GM12878 (cell line): ENCODE data around the gene HSD17B11. TPM values are rescaled to one million over a fixed set of nuclear protein-coding genes. Genes with fewer than 3 reads are reported as not detected.

ENCODE experiments used
- ATAC-seq: fragments of 200-7000 bp; cut with Tn5 transposase; 3 replicates; pipeline ENCODE4 v1.9.1; 2020; ENCODE audit warnings: mild to moderate bottlenecking, moderate library complexity
- BruUV-seq: library from RNA; stranded (reverse); fragments of 400-500 nt; replicated peaks from 2 replicates; lab custom pipeline; 2021; lab: Mats Ljungman, UMichigan
- CTCF ChIA-PET: fragments of 300-600 bp; sonication (Branson Sonifier 250); formaldehyde crosslinking; extraction: SDS; loops from one replicate; lab custom pipeline; 2021; ENCODE audit warnings: inconsistent platforms; lab: Yijun Ruan, JAX
- POLR2A ChIA-PET: fragments of 350-600 bp; formaldehyde crosslinking; extraction: SDS; loops from one replicate; lab custom pipeline; 2021; ENCODE audit warnings: inconsistent platforms; lab: Charles Lee
- RAD21 ChIA-PET: fragments of 300-600 bp; sonication (Branson Sonifier 250); formaldehyde crosslinking; loops from one replicate; lab custom pipeline; 2023; ENCODE audit warnings: antibody characterized with exemption; ENCODE audit not compliant: unreplicated experiment; lab: Charles Lee
- SMC1A ChIA-PET: fragments of 300-600 bp; sonication (Branson Sonifier 250); formaldehyde crosslinking; loops from one replicate; lab custom pipeline; 2023; ENCODE audit not compliant: unreplicated experiment, uncharacterized antibody; lab: Charles Lee
- DNase-seq: peaks from one replicate; pipeline ENCODE4 v3.0.0-alpha.2; 2011; ENCODE audit warnings: low read depth, low spot score
- FAIRE-seq: peaks from 3 replicates; lab custom pipeline; 2011; peaks lifted over from hg19 to GRCh38; lab: Jason Lieb, UNC
- H2AFZ ChIP-seq: 2 replicates; pipeline ENCODE4 v1.6.0; 2011; ENCODE audit warnings: low read depth, low read length, control low read depth; ENCODE audit not compliant: control insufficient read depth
- H3K27ac ChIP-seq: 2 replicates; pipeline ENCODE4 v1.5.1; 2011; ENCODE audit warnings: control low read depth; ENCODE audit not compliant: control insufficient read depth, insufficient read depth
- H3K27me3 ChIP-seq, 2 experiments: replicated peaks in 1 of 2; 2 replicates each; pipeline versions ENCODE4 v1.6.0 to v1.6.1; 2011; ENCODE audit warnings: low read length in 1 of 2; ENCODE audit not compliant: control insufficient read depth in 2 of 2, insufficient read depth in 2 of 2
- H3K36me3 ChIP-seq, 2 experiments: 2 replicates each; pipeline ENCODE4 v1.5.1; 2011; ENCODE audit warnings: low read length in 1 of 2; ENCODE audit not compliant: control insufficient read depth in 2 of 2, insufficient read depth in 2 of 2
- H3K4me1 ChIP-seq: 2 replicates; pipeline ENCODE4 v1.6.1; 2011; ENCODE audit warnings: mild to moderate bottlenecking, low read length, moderate library complexity, mixed read lengths; ENCODE audit not compliant: control insufficient read depth, insufficient read depth
- H3K4me2 ChIP-seq: 2 replicates; pipeline ENCODE4 v1.6.0; 2011; ENCODE audit warnings: control low read depth; ENCODE audit not compliant: control insufficient read depth, insufficient read depth
- H3K4me3 ChIP-seq: fragments of 200-600 bp; sonication (generic); 2 replicates; pipeline ENCODE4 v1.5.1; 2016
- H3K79me2 ChIP-seq: 2 replicates; pipeline ENCODE4 v1.6.0; 2011; ENCODE audit warnings: low read length; ENCODE audit not compliant: control insufficient read depth, insufficient read depth
- H3K9ac ChIP-seq: 2 replicates; pipeline ENCODE4 v1.8.0; 2011; ENCODE audit warnings: low read length, control low read depth, mixed read lengths; ENCODE audit not compliant: control insufficient read depth, insufficient read depth
- H3K9me3 ChIP-seq: replicated peaks from 3 replicates; pipeline ENCODE4 v1.5.1; 2011; ENCODE audit warnings: mild to moderate bottlenecking, low read length; ENCODE audit not compliant: control insufficient read depth, insufficient read depth
- H4K20me1 ChIP-seq: 2 replicates; pipeline ENCODE4 v1.6.0; 2011; ENCODE audit not compliant: control insufficient read depth, insufficient read depth
- DPF2 ChIP-seq: fragments of 450-650 bp; IDR thresholded peaks from 2 replicates; pipeline ENCODE4 v1.6.1; 2017; ENCODE audit warnings: mild to moderate bottlenecking
- NFIC ChIP-seq: IDR thresholded peaks from 2 replicates; pipeline ENCODE4 v1.6.1; 2012; ENCODE audit warnings: low read depth, mild to moderate bottlenecking, inconsistent platforms, low read length, moderate library complexity
- PRDM15 ChIP-seq: fragments of 450-650 bp; formaldehyde crosslinking; IDR thresholded peaks from 2 replicates; pipeline ENCODE4 v1.4.0; 2020; ENCODE audit warnings: mild to moderate bottlenecking, moderate library complexity
- SIN3A ChIP-seq: IDR thresholded peaks from 2 replicates; pipeline ENCODE4 v1.6.1; 2012; ENCODE audit warnings: low read depth, low read length, improper control_type of control experiment
- ZNF24 ChIP-seq: fragments of 450-650 bp; IDR thresholded peaks from 2 replicates; pipeline ENCODE4 v1.6.1; 2017; ENCODE audit warnings: antibody characterized with exemption, mild to moderate bottlenecking
- in situ Hi-C: fragments of 300-500 bp; cut with MboI; formaldehyde crosslinking; loops from 9 replicates; pipeline ENCODE4 v1.14.3; 2018; ENCODE audit warnings: mixed read lengths
- intact Hi-C: fragments of 100-400 bp; cut with micrococcal nuclease; formaldehyde crosslinking; loops from one replicate; pipeline ENCODE4 v1.14.2; 2022; ENCODE audit not compliant: unreplicated experiment
- polyA plus RNA-seq, 11 experiments: library from polyadenylated mRNA; depleted of rRNA in 4 of 11; unstranded in 6 of 11; stranded (reverse) in 5 of 11; fragments of >200 nt; fragmentation: Nextera tagmentation in 4 of 11; fragmentation: Illumina TruSeq in 1 of 11; extraction: Ambion mirVana in 4 of 11; extraction: Trizol in 1 of 11; gene quantifications; 1 replicate in 1 of 11; 2 replicates in 10 of 11; pipeline versions ENCODE4 v1.2.1 to v1.2.3, GENCODE V29; 2011 to 2016; ENCODE audit warnings: inconsistent platforms in 2 of 11, missing spikeins in 2 of 11, low read depth in 1 of 11
- total RNA-seq, 4 experiments: library from RNA; depleted of rRNA in 3 of 4; stranded (reverse); fragments of >200 nt in 3 of 4; fragmentation: Illumina TruSeq in 1 of 4; extraction: Trizol in 1 of 4; gene quantifications; 2 replicates each; pipeline versions ENCODE4 v1.2.1 to v1.2.3, GENCODE V29; 2013 to 2021
- TF ChIP-seq, protein P1 (sequence below): fragments of 450-650 bp; IDR thresholded peaks from 2 replicates; pipeline ENCODE4 v1.6.1; 2017; ENCODE audit warnings: mild to moderate bottlenecking, low read depth, inconsistent platforms; ENCODE audit not compliant: poor library complexity, severe bottlenecking
- TF ChIP-seq, protein P2 (sequence below): fragments of 450-650 bp; conservative IDR thresholded peaks from 2 replicates; pipeline ENCODE4 v1.6.1; 2017; ENCODE audit warnings: mild to moderate bottlenecking, moderate library complexity
- TF ChIP-seq, protein P3 (sequence below): fragments of 450-650 bp; IDR thresholded peaks from 2 replicates; pipeline ENCODE4 v1.6.1; 2016; ENCODE audit warnings: mild to moderate bottlenecking
- TF ChIP-seq, protein P4 (sequence below): fragments of 450-650 bp; IDR thresholded peaks from 2 replicates; pipeline ENCODE4 v1.6.1; 2018; ENCODE audit warnings: mild to moderate bottlenecking, low read depth, moderate library complexity; ENCODE audit not compliant: partially characterized antibody

The HSD17B11 gene
- total and polyA plus RNA-seq, 10 of the 15 experiments (the other 5 are each of a cell fraction or from before 2014, with no cell fraction given) = 10.3 to 29.5 (median 17.7) TPM

DNA sequence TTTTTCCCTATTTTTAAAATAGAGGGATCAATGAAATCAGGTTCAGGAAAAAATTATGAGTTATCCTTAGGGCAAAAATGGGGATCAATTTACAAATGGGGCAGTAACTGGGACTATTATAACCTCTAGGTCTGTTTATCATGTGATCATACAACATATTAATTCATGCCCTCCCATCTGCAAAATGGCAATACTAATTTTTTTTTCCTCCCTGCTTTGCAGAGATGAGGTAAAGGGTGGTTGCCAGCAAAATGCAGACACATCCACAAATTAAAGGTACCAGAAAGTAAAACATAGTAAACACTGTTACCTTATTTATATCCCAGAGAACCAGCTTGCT, 467 bp downstream of the HSD17B11 start:
- in situ Hi-C loops = no loop called here
- ATAC-seq = peak; percentile 8

More for the DNA sequence above, 467 bp downstream of the HSD17B11 start:
- intact Hi-C loops = no loop called here
- Histone ChIP-seq H3K27ac (peak overlapping the region; percentile 71), H3K36me3 (no peaks in the 10 kb centered on the region), H3K9me3 (no peaks in the 10 kb centered on the region), H3K4me1 (peaks cover 3% of the 10 kb centered on the region; the same call in 1 of the 2 replicates), H4K20me1 (no peaks in the 10 kb centered on the region), H3K4me3 (peak overlapping the region; percentile 83), H3K4me2 (peak overlapping the region; percentile 93), H3K9ac (peak overlapping the region; percentile 78), H3K27me3 (no peaks in the 10 kb centered on the region), H3K79me2 (peaks cover 23% of the 10 kb centered on the region), H2AFZ (peak overlapping the region; percentile 75)
- DNase-seq (no peak), FAIRE-seq (no peak)
- TF ChIP-seq PRDM15 (CRISPR knock-in tag) (no peak), NFIC (no peak), DPF2 (no peak), ZNF24 (no peak), SIN3A (no peak)
- TF ChIP-seq, protein P1, sequence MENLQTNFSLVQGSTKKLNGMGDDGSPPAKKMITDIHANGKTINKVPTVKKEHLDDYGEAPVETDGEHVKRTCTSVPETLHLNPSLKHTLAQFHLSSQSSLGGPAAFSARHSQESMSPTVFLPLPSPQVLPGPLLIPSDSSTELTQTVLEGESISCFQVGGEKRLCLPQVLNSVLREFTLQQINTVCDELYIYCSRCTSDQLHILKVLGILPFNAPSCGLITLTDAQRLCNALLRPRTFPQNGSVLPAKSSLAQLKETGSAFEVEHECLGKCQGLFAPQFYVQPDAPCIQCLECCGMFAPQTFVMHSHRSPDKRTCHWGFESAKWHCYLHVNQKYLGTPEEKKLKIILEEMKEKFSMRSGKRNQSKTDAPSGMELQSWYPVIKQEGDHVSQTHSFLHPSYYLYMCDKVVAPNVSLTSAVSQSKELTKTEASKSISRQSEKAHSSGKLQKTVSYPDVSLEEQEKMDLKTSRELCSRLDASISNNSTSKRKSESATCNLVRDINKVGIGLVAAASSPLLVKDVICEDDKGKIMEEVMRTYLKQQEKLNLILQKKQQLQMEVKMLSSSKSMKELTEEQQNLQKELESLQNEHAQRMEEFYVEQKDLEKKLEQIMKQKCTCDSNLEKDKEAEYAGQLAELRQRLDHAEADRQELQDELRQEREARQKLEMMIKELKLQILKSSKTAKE = no peak
- TF ChIP-seq, protein P2, sequence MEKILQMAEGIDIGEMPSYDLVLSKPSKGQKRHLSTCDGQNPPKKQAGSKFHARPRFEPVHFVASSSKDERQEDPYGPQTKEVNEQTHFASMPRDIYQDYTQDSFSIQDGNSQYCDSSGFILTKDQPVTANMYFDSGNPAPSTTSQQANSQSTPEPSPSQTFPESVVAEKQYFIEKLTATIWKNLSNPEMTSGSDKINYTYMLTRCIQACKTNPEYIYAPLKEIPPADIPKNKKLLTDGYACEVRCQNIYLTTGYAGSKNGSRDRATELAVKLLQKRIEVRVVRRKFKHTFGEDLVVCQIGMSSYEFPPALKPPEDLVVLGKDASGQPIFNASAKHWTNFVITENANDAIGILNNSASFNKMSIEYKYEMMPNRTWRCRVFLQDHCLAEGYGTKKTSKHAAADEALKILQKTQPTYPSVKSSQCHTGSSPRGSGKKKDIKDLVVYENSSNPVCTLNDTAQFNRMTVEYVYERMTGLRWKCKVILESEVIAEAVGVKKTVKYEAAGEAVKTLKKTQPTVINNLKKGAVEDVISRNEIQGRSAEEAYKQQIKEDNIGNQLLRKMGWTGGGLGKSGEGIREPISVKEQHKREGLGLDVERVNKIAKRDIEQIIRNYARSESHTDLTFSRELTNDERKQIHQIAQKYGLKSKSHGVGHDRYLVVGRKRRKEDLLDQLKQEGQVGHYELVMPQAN = no peak
- TF ChIP-seq, protein P3, sequence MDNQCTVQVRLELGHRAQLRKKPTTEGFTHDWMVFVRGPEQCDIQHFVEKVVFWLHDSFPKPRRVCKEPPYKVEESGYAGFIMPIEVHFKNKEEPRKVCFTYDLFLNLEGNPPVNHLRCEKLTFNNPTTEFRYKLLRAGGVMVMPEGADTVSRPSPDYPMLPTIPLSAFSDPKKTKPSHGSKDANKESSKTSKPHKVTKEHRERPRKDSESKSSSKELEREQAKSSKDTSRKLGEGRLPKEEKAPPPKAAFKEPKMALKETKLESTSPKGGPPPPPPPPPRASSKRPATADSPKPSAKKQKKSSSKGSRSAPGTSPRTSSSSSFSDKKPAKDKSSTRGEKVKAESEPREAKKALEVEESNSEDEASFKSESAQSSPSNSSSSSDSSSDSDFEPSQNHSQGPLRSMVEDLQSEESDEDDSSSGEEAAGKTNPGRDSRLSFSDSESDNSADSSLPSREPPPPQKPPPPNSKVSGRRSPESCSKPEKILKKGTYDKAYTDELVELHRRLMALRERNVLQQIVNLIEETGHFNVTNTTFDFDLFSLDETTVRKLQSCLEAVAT = no peak
- TF ChIP-seq, protein P4, sequence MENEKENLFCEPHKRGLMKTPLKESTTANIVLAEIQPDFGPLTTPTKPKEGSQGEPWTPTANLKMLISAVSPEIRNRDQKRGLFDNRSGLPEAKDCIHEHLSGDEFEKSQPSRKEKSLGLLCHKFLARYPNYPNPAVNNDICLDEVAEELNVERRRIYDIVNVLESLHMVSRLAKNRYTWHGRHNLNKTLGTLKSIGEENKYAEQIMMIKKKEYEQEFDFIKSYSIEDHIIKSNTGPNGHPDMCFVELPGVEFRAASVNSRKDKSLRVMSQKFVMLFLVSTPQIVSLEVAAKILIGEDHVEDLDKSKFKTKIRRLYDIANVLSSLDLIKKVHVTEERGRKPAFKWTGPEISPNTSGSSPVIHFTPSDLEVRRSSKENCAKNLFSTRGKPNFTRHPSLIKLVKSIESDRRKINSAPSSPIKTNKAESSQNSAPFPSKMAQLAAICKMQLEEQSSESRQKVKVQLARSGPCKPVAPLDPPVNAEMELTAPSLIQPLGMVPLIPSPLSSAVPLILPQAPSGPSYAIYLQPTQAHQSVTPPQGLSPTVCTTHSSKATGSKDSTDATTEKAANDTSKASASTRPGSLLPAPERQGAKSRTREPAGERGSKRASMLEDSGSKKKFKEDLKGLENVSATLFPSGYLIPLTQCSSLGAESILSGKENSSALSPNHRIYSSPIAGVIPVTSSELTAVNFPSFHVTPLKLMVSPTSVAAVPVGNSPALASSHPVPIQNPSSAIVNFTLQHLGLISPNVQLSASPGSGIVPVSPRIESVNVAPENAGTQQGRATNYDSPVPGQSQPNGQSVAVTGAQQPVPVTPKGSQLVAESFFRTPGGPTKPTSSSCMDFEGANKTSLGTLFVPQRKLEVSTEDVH = no peak
- RAD21 ChIA-PET = interaction anchor here (0.7 to 2.3 kb wide), 10 partner anchors 9 to 1067 kb away, joined by 3 to 12 read pairs (median 4); partner anchors contain the start of genes HERC5 and NUDT9
- POLR2A ChIA-PET = interaction anchor here (0.5 to 2.6 kb wide), 10 partner anchors 8 to 322 kb away, joined by 3 to 18 read pairs (median 5); partner anchors contain the start of gene NUDT9
- SMC1A ChIA-PET = interaction anchor here (0.7 to 6.8 kb wide), 15 partner anchors 9 to 239 kb away, joined by 3 to 54 read pairs (median 4); partner anchors contain the start of gene NUDT9
- CTCF ChIA-PET = interaction anchor here (0.6 to 5.2 kb wide), 16 partner anchors 8 to 1275 kb away, joined by 3 to 46 read pairs (median 4); partner anchors contain the start of genes NUDT9 and PTPN13
- TSS peak; percentile 81 for BruUV-seq
